GM12878 (cell line): Measurements from ENCODE around the gene EFNB2. TPM values are rescaled to one million over a fixed set of nuclear protein-coding genes. Genes with fewer than 3 reads are reported as not detected.

Experiments
- ATAC-seq: fragments of 200-7000 bp; cut with Tn5 transposase; 3 replicates; pipeline ENCODE4 v1.9.1; 2020; ENCODE audit warnings: mild to moderate bottlenecking, moderate library complexity
- BruUV-seq: library from RNA; stranded (reverse); fragments of 400-500 nt; replicated peaks from 2 replicates; lab custom pipeline; 2021; lab: Mats Ljungman, UMichigan
- CTCF ChIA-PET: fragments of 300-600 bp; sonication (Branson Sonifier 250); formaldehyde crosslinking; extraction: SDS; loops from one replicate; lab custom pipeline; 2021; ENCODE audit warnings: inconsistent platforms; lab: Yijun Ruan, JAX
- POLR2A ChIA-PET: fragments of 350-600 bp; formaldehyde crosslinking; extraction: SDS; loops from one replicate; lab custom pipeline; 2021; ENCODE audit warnings: inconsistent platforms; lab: Charles Lee
- RAD21 ChIA-PET: fragments of 300-600 bp; sonication (Branson Sonifier 250); formaldehyde crosslinking; loops from one replicate; lab custom pipeline; 2023; ENCODE audit warnings: antibody characterized with exemption; ENCODE audit not compliant: unreplicated experiment; lab: Charles Lee
- SMC1A ChIA-PET: fragments of 300-600 bp; sonication (Branson Sonifier 250); formaldehyde crosslinking; loops from one replicate; lab custom pipeline; 2023; ENCODE audit not compliant: unreplicated experiment, uncharacterized antibody; lab: Charles Lee
- DNase-seq: peaks from one replicate; pipeline ENCODE4 v3.0.0-alpha.2; 2011; ENCODE audit warnings: low read depth, low spot score
- FAIRE-seq: peaks from 3 replicates; lab custom pipeline; 2011; peaks lifted over from hg19 to GRCh38; lab: Jason Lieb, UNC
- H2AFZ ChIP-seq: 2 replicates; pipeline ENCODE4 v1.6.0; 2011; ENCODE audit warnings: low read depth, low read length, control low read depth; ENCODE audit not compliant: control insufficient read depth
- H3K27ac ChIP-seq: 2 replicates; pipeline ENCODE4 v1.5.1; 2011; ENCODE audit warnings: control low read depth; ENCODE audit not compliant: control insufficient read depth, insufficient read depth
- H3K27me3 ChIP-seq, 2 experiments: replicated peaks in 1 of 2; 2 replicates each; pipeline versions ENCODE4 v1.6.0 to v1.6.1; 2011; ENCODE audit warnings: low read length in 1 of 2; ENCODE audit not compliant: control insufficient read depth in 2 of 2, insufficient read depth in 2 of 2
- H3K36me3 ChIP-seq, 2 experiments: 2 replicates each; pipeline ENCODE4 v1.5.1; 2011; ENCODE audit warnings: low read length in 1 of 2; ENCODE audit not compliant: control insufficient read depth in 2 of 2, insufficient read depth in 2 of 2
- H3K4me1 ChIP-seq: 2 replicates; pipeline ENCODE4 v1.6.1; 2011; ENCODE audit warnings: mild to moderate bottlenecking, low read length, moderate library complexity, mixed read lengths; ENCODE audit not compliant: control insufficient read depth, insufficient read depth
- H3K4me2 ChIP-seq: 2 replicates; pipeline ENCODE4 v1.6.0; 2011; ENCODE audit warnings: control low read depth; ENCODE audit not compliant: control insufficient read depth, insufficient read depth
- H3K4me3 ChIP-seq: fragments of 200-600 bp; sonication (generic); 2 replicates; pipeline ENCODE4 v1.5.1; 2016
- H3K79me2 ChIP-seq: 2 replicates; pipeline ENCODE4 v1.6.0; 2011; ENCODE audit warnings: low read length; ENCODE audit not compliant: control insufficient read depth, insufficient read depth
- H3K9ac ChIP-seq: 2 replicates; pipeline ENCODE4 v1.8.0; 2011; ENCODE audit warnings: low read length, control low read depth, mixed read lengths; ENCODE audit not compliant: control insufficient read depth, insufficient read depth
- H3K9me3 ChIP-seq: replicated peaks from 3 replicates; pipeline ENCODE4 v1.5.1; 2011; ENCODE audit warnings: mild to moderate bottlenecking, low read length; ENCODE audit not compliant: control insufficient read depth, insufficient read depth
- H4K20me1 ChIP-seq: 2 replicates; pipeline ENCODE4 v1.6.0; 2011; ENCODE audit not compliant: control insufficient read depth, insufficient read depth
- CEBPB ChIP-seq, 2 experiments: fragments of 150-350 bp in 1 of 2; IDR thresholded peaks; 2 replicates each; pipeline ENCODE4 v1.6.1; 2012 to 2014; ENCODE audit warnings: low read depth in 2 of 2, low read length in 2 of 2, borderline replicate concordance in 1 of 2, inconsistent platforms in 1 of 2
- CHD1 ChIP-seq: IDR thresholded peaks from 2 replicates; pipeline ENCODE4 v1.6.1; 2012; ENCODE audit warnings: low read depth, low read length, improper control_type of control experiment
- HDAC2 ChIP-seq: fragments of 200-600 bp; sonication (generic); IDR thresholded peaks from 2 replicates; pipeline ENCODE4 v1.6.1; 2017
- KAT2A ChIP-seq: conservative IDR thresholded peaks from 2 replicates; pipeline ENCODE4 v1.6.1; 2011; ENCODE audit warnings: low read depth, low read length; ENCODE audit not compliant: control insufficient read depth
- MEF2B ChIP-seq: fragments of 450-650 bp; IDR thresholded peaks from 2 replicates; pipeline ENCODE4 v1.6.1; 2018; ENCODE audit warnings: mild to moderate bottlenecking, moderate library complexity; ENCODE audit not compliant: partially characterized antibody, poor library complexity, severe bottlenecking
- MTA2 ChIP-seq: fragments of 450-650 bp; IDR thresholded peaks from 2 replicates; pipeline ENCODE4 v1.6.1; 2016; ENCODE audit warnings: low read depth, mild to moderate bottlenecking, moderate library complexity
- NFYB ChIP-seq: IDR thresholded peaks from 2 replicates; pipeline ENCODE4 v1.6.1; 2011; ENCODE audit warnings: low read depth, mild to moderate bottlenecking, low read length, improper control_type of control experiment, moderate library complexity; ENCODE audit not compliant: insufficient read depth
- NR2F1 ChIP-seq: fragments of 450-650 bp; conservative IDR thresholded peaks from 2 replicates; pipeline ENCODE4 v1.6.1; 2017; ENCODE audit warnings: mild to moderate bottlenecking
- SREBF1 ChIP-seq: IDR thresholded peaks from 2 replicates; pipeline ENCODE4 v1.6.1; 2012; ENCODE audit warnings: mild to moderate bottlenecking, low read length
- ZBED1 ChIP-seq: IDR thresholded peaks from 2 replicates; pipeline ENCODE4 v1.6.1; 2016; ENCODE audit warnings: borderline replicate concordance
- ZNF207 ChIP-seq: fragments of 450-650 bp; IDR thresholded peaks from 2 replicates; pipeline ENCODE4 v1.6.1; 2014; ENCODE audit warnings: antibody characterized with exemption, mild to moderate bottlenecking, borderline replicate concordance
- ZZZ3 ChIP-seq: IDR thresholded peaks from 2 replicates; pipeline ENCODE4 v1.6.1; 2011; ENCODE audit warnings: low read depth; ENCODE audit not compliant: control insufficient read depth, insufficient read length
- WGBS: methylation state at CpG from one replicate; pipeline ENCODE4 v1.1.6; 2016; ENCODE audit warnings: low lambda C conversion rate; ENCODE audit not compliant: insufficient replicate concordance, insufficient coverage; ENCODE audit errors: missing lambda C conversion rate; 5-methylcytosine and 5-hydroxymethylcytosine counted together
- in situ Hi-C: fragments of 300-500 bp; cut with MboI; formaldehyde crosslinking; loops from 9 replicates; pipeline ENCODE4 v1.14.3; 2018; ENCODE audit warnings: mixed read lengths
- intact Hi-C: fragments of 100-400 bp; cut with micrococcal nuclease; formaldehyde crosslinking; loops from one replicate; pipeline ENCODE4 v1.14.2; 2022; ENCODE audit not compliant: unreplicated experiment
- polyA plus RNA-seq, 11 experiments: library from polyadenylated mRNA; depleted of rRNA in 4 of 11; unstranded in 6 of 11; stranded (reverse) in 5 of 11; fragments of >200 nt; fragmentation: Nextera tagmentation in 4 of 11; fragmentation: Illumina TruSeq in 1 of 11; extraction: Ambion mirVana in 4 of 11; extraction: Trizol in 1 of 11; gene quantifications; 1 replicate in 1 of 11; 2 replicates in 10 of 11; pipeline versions ENCODE4 v1.2.1 to v1.2.3, GENCODE V29; 2011 to 2016; ENCODE audit warnings: inconsistent platforms in 2 of 11, missing spikeins in 2 of 11, low read depth in 1 of 11
- total RNA-seq, 4 experiments: library from RNA; depleted of rRNA in 3 of 4; stranded (reverse); fragments of >200 nt in 3 of 4; fragmentation: Illumina TruSeq in 1 of 4; extraction: Trizol in 1 of 4; gene quantifications; 2 replicates each; pipeline versions ENCODE4 v1.2.1 to v1.2.3, GENCODE V29; 2013 to 2021
- TF ChIP-seq, protein P1 (sequence below): IDR thresholded peaks from 2 replicates; pipeline ENCODE4 v1.6.1; 2011; ENCODE audit warnings: borderline replicate concordance, low read depth, mild to moderate bottlenecking, moderate library complexity, low read length; ENCODE audit not compliant: insufficient read depth, poor library complexity, severe bottlenecking

Gene EFNB2
- total and polyA plus RNA-seq, 10 of the 15 experiments (the other 5 are each of a cell fraction or from before 2014, with no cell fraction given) = 0.12 to 1.5 (median 0.31) TPM; not detected in 1

GRCh38 chr13:106530980-106531481 lies 4.4 kb downstream of the EFNB2 start:
- Histone ChIP-seq H3K4me3 (no peak overlapping the region), H3K27me3 (peaks cover 0 to 17% of the 10 kb centered on the region in 2 experiments; a peak in 2 of 4 replicates), H3K27ac (no peak overlapping the region), H3K4me1 (no peaks in the 10 kb centered on the region; the same call in 1 of the 2 replicates), H3K36me3 (no peaks in the 10 kb centered on the region), H3K4me2 (no peak overlapping the region)
- no peak for DNase-seq
- ATAC-seq = no peak
- BruUV-seq = no TSS peak
- ChIA-PET CTCF (interaction anchor here (1.1 to 2.1 kb wide), 3 partner anchors 15 to 446 kb away, joined by 5 to 9 read pairs (median 6); no protein-coding TSS in a partner anchor), RAD21 (interaction anchor here (1.6 to 2.0 kb wide), 2 partner anchors 89 to 449 kb away, joined by 5 to 6 read pairs; no protein-coding TSS in a partner anchor), POLR2A (interaction anchor here (1.1 kb wide), 1 partner anchor 9 kb away, joined by 4 read pairs; no protein-coding TSS in a partner anchor)
- FAIRE-seq = no peak
- WGBS = 69% methylated on average over 8 of the region's 8 CpGs
- no peak for TF ChIP-seq CHD1
- TF ChIP-seq HDAC2 = no peak
- TF ChIP-seq CEBPB (IDR thresholded peaks at IDR 0.05; ENCODE audit: borderline replicate concordance in 1 of 2, low read depth in 2 of 2, low read length in 2 of 2) = no peak
- no peak for TF ChIP-seq NFYB
- no peak for TF ChIP-seq ZBED1
- TF ChIP-seq NR2F1 = no peak
- no peak for TF ChIP-seq ZZZ3
- TF ChIP-seq SREBF1 = no peak
- no peak for TF ChIP-seq MEF2B
- TF ChIP-seq ZNF207 = no peak
- TF ChIP-seq, protein P1, sequence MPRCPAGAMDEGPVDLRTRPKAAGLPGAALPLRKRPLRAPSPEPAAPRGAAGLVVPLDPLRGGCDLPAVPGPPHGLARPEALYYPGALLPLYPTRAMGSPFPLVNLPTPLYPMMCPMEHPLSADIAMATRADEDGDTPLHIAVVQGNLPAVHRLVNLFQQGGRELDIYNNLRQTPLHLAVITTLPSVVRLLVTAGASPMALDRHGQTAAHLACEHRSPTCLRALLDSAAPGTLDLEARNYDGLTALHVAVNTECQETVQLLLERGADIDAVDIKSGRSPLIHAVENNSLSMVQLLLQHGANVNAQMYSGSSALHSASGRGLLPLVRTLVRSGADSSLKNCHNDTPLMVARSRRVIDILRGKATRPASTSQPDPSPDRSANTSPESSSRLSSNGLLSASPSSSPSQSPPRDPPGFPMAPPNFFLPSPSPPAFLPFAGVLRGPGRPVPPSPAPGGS = no peak
- no peak for TF ChIP-seq KAT2A
- no peak for TF ChIP-seq MTA2
- TF ChIP-seq, all 136 proteins: peak for 0
- no peak overlapping the region for H2AFZ ChIP-seq
- in situ Hi-C loops = loop anchor here (25.0 kb wide), 1 partner anchor 1544 kb away; no protein-coding TSS in a partner anchor
- SMC1A ChIA-PET = interaction anchor here (0.7 to 1.8 kb wide), 6 partner anchors 9 to 1018 kb away, joined by 3 to 10 read pairs (median 4); no protein-coding TSS in a partner anchor
- intact Hi-C loops = loop anchor here (10.0 kb wide), 2 partner anchors 156 to 1756 kb away; no protein-coding TSS in a partner anchor
- H3K79me2 ChIP-seq = no peaks in the 10 kb centered on the region
- H4K20me1 ChIP-seq = no peaks in the 10 kb centered on the region
- no peaks in the 10 kb centered on the region; the same call in 2 of the 3 replicates for H3K9me3 ChIP-seq
- no peak overlapping the region for H3K9ac ChIP-seq
